Fibroblast of lung (primary cell): ENCODE measurements around the gene SCAPER.

ENCODE experiments used
- EZH2 ChIP-seq: IDR thresholded peaks from 2 replicates; pipeline ENCODE4 v1.5.1; 2012; ENCODE audit warnings: low read length, control low read depth, mild to moderate bottlenecking; ENCODE audit errors: missing control alignments
- TF ChIP-seq, protein P1 (sequence below), 2 donors: IDR thresholded peaks in 1 of 2; conservative IDR thresholded peaks in 1 of 2; 1 replicate in 1 of 2; 2 replicates in 1 of 2; pipeline ENCODE4 v1.5.1; 2011 to 2012; ENCODE audit warnings: low read length in 2 of 2, control low read depth in 1 of 2, inconsistent platforms in 1 of 2, low read depth in 1 of 2, mild to moderate bottlenecking in 1 of 2

DNA sequence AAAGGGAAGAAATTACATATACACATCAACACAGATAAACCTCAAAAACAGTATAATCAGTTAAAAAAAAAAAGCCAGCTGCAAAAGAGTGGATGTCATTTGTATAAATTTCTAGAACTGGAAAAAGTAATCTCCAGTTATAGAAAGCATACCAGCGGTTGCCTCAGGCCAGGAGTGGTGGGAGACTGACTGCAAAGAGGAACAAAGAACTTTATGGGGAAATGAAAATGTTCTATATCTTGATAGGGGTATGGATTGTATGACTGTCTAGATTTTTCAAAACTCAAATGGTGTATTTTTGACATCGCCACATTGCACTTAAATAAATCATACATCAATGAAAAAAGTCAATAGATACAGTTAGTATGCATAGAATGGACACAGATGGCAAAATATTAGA, 241.6 kb downstream of the SCAPER start:
- TF ChIP-seq, protein P1, sequence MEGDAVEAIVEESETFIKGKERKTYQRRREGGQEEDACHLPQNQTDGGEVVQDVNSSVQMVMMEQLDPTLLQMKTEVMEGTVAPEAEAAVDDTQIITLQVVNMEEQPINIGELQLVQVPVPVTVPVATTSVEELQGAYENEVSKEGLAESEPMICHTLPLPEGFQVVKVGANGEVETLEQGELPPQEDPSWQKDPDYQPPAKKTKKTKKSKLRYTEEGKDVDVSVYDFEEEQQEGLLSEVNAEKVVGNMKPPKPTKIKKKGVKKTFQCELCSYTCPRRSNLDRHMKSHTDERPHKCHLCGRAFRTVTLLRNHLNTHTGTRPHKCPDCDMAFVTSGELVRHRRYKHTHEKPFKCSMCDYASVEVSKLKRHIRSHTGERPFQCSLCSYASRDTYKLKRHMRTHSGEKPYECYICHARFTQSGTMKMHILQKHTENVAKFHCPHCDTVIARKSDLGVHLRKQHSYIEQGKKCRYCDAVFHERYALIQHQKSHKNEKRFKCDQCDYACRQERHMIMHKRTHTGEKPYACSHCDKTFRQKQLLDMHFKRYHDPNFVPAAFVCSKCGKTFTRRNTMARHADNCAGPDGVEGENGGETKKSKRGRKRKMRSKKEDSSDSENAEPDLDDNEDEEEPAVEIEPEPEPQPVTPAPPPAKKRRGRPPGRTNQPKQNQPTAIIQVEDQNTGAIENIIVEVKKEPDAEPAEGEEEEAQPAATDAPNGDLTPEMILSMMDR (conservative IDR thresholded peaks at IDR 0.05 in 1 of 2, IDR thresholded peaks at IDR 0.05 in 1 of 2; ENCODE audit: low read depth in 1 of 2, low read length in 2 of 2) = no peak
- no peak for TF ChIP-seq EZH2
